Astrocyte (in vitro differentiated cells and primary cell): ENCODE measurements around the gene ZSWIM7. TPM values are rescaled to one million over a fixed set of nuclear protein-coding genes. Genes with fewer than 3 reads are reported as not detected.

Source experiments
- DNase-seq: peaks from one replicate; pipeline ENCODE4 v3.0.0-alpha.2; 2010; ENCODE audit warnings: low read depth
- FAIRE-seq: peaks from 2 replicates; lab custom pipeline; 2011; peaks lifted over from hg19 to GRCh38; lab: Jason Lieb, UNC
- H2AFZ ChIP-seq: 2 replicates; pipeline ENCODE4 v1.6.0; 2012; ENCODE audit warnings: low read depth, low read length, inconsistent platforms
- H3K27ac ChIP-seq: 2 replicates; pipeline ENCODE4 v1.5.1; 2011; ENCODE audit warnings: low read depth, low read length, inconsistent platforms
- H3K27me3 ChIP-seq: 2 replicates; pipeline ENCODE4 v1.6.0; 2011; ENCODE audit warnings: low read length, inconsistent platforms; ENCODE audit not compliant: insufficient read depth
- H3K36me3 ChIP-seq: 2 replicates; pipeline ENCODE4 v1.5.1; 2011; ENCODE audit warnings: low read length, inconsistent platforms; ENCODE audit not compliant: insufficient read depth
- H3K4me1 ChIP-seq: 2 replicates; pipeline ENCODE4 v1.5.1; 2011; ENCODE audit warnings: low read length, inconsistent platforms; ENCODE audit not compliant: insufficient read depth
- H3K4me2 ChIP-seq: 2 replicates; pipeline ENCODE4 v1.6.0; 2012; ENCODE audit warnings: low read length, inconsistent platforms
- H3K4me3 ChIP-seq: 2 replicates; pipeline ENCODE4 v1.5.1; 2011; ENCODE audit warnings: low read depth, mild to moderate bottlenecking, low read length, inconsistent platforms; ENCODE audit not compliant: insufficient read depth
- H3K79me2 ChIP-seq: 2 replicates; pipeline ENCODE4 v1.6.0; 2012; ENCODE audit warnings: mild to moderate bottlenecking, low read length, inconsistent platforms; ENCODE audit not compliant: insufficient read depth
- H3K9ac ChIP-seq: 2 replicates; pipeline ENCODE4 v1.6.0; 2012; ENCODE audit warnings: mild to moderate bottlenecking, low read length, inconsistent platforms
- H3K9me3 ChIP-seq: 2 replicates; pipeline ENCODE4 v1.5.1; 2012; ENCODE audit warnings: low read depth, mild to moderate bottlenecking, low read length, inconsistent platforms; ENCODE audit not compliant: insufficient read depth
- H4K20me1 ChIP-seq: 2 replicates; pipeline ENCODE4 v1.6.0; 2012; ENCODE audit warnings: low read length, inconsistent platforms; ENCODE audit not compliant: insufficient read depth
- H3K27ac Mint-ChIP-seq: one replicate; pipeline ENCODE4 v1.8.0; 2021; ENCODE audit warnings: mild to moderate bottlenecking, mixed read lengths; ENCODE audit not compliant: unreplicated experiment
- H3K27me3 Mint-ChIP-seq: one replicate; pipeline ENCODE4 v1.8.0; 2021; ENCODE audit warnings: low read depth, mixed read lengths; ENCODE audit not compliant: unreplicated experiment
- H3K36me3 Mint-ChIP-seq: one replicate; pipeline ENCODE4 v1.8.0; 2021; ENCODE audit warnings: low read depth, mixed read lengths; ENCODE audit not compliant: unreplicated experiment
- H3K4me1 Mint-ChIP-seq: one replicate; pipeline ENCODE4 v1.8.0; 2021; ENCODE audit warnings: low read depth, mixed read lengths; ENCODE audit not compliant: unreplicated experiment
- H3K4me3 Mint-ChIP-seq: one replicate; pipeline ENCODE4 v1.8.0; 2021; ENCODE audit warnings: mild to moderate bottlenecking, moderate library complexity, mixed read lengths; ENCODE audit not compliant: unreplicated experiment
- H3K9me3 Mint-ChIP-seq: one replicate; pipeline ENCODE4 v1.8.0; 2021; ENCODE audit warnings: mild to moderate bottlenecking, mixed read lengths; ENCODE audit not compliant: unreplicated experiment
- CTCF ChIP-seq: IDR thresholded peaks from 2 replicates; pipeline ENCODE4 v1.5.1; 2011; ENCODE audit warnings: low read depth, mild to moderate bottlenecking, inconsistent platforms, low read length, moderate library complexity; ENCODE audit not compliant: insufficient read depth
- EZH2 ChIP-seq: IDR thresholded peaks from 2 replicates; pipeline ENCODE4 v1.6.1; 2012; ENCODE audit warnings: mild to moderate bottlenecking, low read length, inconsistent platforms; ENCODE audit not compliant: insufficient read depth
- total RNA-seq: library from RNA; stranded (reverse); gene quantifications from 2 replicates; pipeline ENCODE4 v1.2.1, GENCODE V29; 2021

The ZSWIM7 gene
- total RNA-seq, 1 donor from 2014 or later: 21.5 TPM

- Mint-ChIP-seq H3K9me3 (no peaks in the 10 kb centered on the region), H3K27ac (peak overlapping the region; percentile 98), H3K27me3 (no peaks in the 10 kb centered on the region), H3K4me1 (peaks cover 29% of the 10 kb centered on the region), H3K4me3 (no peak overlapping the region), H3K36me3 (peaks cover 23% of the 10 kb centered on the region)
- DNase-seq: peak; percentile 97
- Histone ChIP-seq H3K9ac (peak overlapping the region; percentile 75), H3K27ac (peak overlapping the region; percentile 95), H3K4me2 (peak overlapping the region; percentile 80), H3K9me3 (no peaks in the 10 kb centered on the region), H3K27me3 (no peaks in the 10 kb centered on the region), H3K4me1 (peaks cover 23% of the 10 kb centered on the region), H4K20me1 (peaks cover 3% of the 10 kb centered on the region), H3K79me2 (peaks cover 21% of the 10 kb centered on the region), H3K4me3 (peak overlapping the region; percentile 22), H2AFZ (no peak overlapping the region), H3K36me3 (peaks cover 83% of the 10 kb centered on the region)
- no peak for TF ChIP-seq EZH2
- TF ChIP-seq CTCF: peak; percentile 15
- peak; percentile 89 for FAIRE-seq
Observed at GRCh38 chr17:16027708-16028584, 28.4 kb upstream of the ZSWIM7 start.

- Histone ChIP-seq H3K9me3 (no peaks in the 10 kb centered on the region), H3K4me2 (no peak overlapping the region), H2AFZ (no peak overlapping the region), H3K9ac (peak overlapping the region; percentile 64), H3K4me1 (peaks cover 23% of the 10 kb centered on the region), H3K27ac (peak overlapping the region; percentile 95), H3K36me3 (peaks cover 79% of the 10 kb centered on the region), H3K27me3 (no peaks in the 10 kb centered on the region), H4K20me1 (peaks cover 9% of the 10 kb centered on the region), H3K4me3 (no peak overlapping the region), H3K79me2 (peaks cover 30% of the 10 kb centered on the region)
- H3K27me3 Mint-ChIP-seq: no peaks in the 10 kb centered on the region
- H3K27ac Mint-ChIP-seq: peak overlapping the region; percentile 98
- peaks cover 22% of the 10 kb centered on the region for H3K36me3 Mint-ChIP-seq
- no peak overlapping the region for H3K4me3 Mint-ChIP-seq
- no peak for TF ChIP-seq CTCF
- no peak for TF ChIP-seq EZH2
- H3K9me3 Mint-ChIP-seq: no peaks in the 10 kb centered on the region
- peak; percentile 9 for FAIRE-seq
- no peak for DNase-seq
- peaks cover 30% of the 10 kb centered on the region for H3K4me1 Mint-ChIP-seq
Observed at GRCh38 chr17:16026895-16027294, 27.4 kb upstream of the ZSWIM7 start.

- Histone ChIP-seq H3K4me2 (no peak overlapping the region), H3K4me1 (peaks cover 23% of the 10 kb centered on the region), H4K20me1 (peaks cover 18% of the 10 kb centered on the region), H3K4me3 (no peak overlapping the region), H3K27ac (no peak overlapping the region), H3K36me3 (peaks cover 72% of the 10 kb centered on the region), H2AFZ (no peak overlapping the region), H3K9me3 (no peaks in the 10 kb centered on the region), H3K9ac (no peak overlapping the region), H3K79me2 (peaks cover 47% of the 10 kb centered on the region), H3K27me3 (no peaks in the 10 kb centered on the region)
- H3K9me3 Mint-ChIP-seq: no peaks in the 10 kb centered on the region
- peaks cover 23% of the 10 kb centered on the region for H3K36me3 Mint-ChIP-seq
- H3K4me1 Mint-ChIP-seq: peaks cover 28% of the 10 kb centered on the region
- H3K4me3 Mint-ChIP-seq: no peak overlapping the region
- H3K27ac Mint-ChIP-seq: no peak overlapping the region
- no peak for DNase-seq
- TF ChIP-seq CTCF (no peak), EZH2 (no peak)
- no peaks in the 10 kb centered on the region for H3K27me3 Mint-ChIP-seq
- no peak for FAIRE-seq
Observed at GRCh38 chr17:16025202-16025601, 25.7 kb upstream of the ZSWIM7 start.
